Parathyroid adenoma (tissue), 2 donors: ENCODE results near the gene TEX11.
"Not testable (repeated sequence)": the region's sequence is repeated elsewhere in the genome, so short reads cannot be mapped to it uniquely, and the experiment has no call there.

Experiments used
- H2AFZ ChIP-seq: fragments of 300-600 bp; sonication (generic); one replicate; pipeline ENCODE4 v1.7.0; 2017; ENCODE audit warnings: antibody characterized with exemption, mild to moderate bottlenecking
- H3K27ac ChIP-seq: fragments of 300-600 bp; sonication (generic); one replicate; pipeline ENCODE4 v1.7.0; 2017
- H3K27me3 ChIP-seq: fragments of 300-600 bp; sonication (generic); one replicate; pipeline ENCODE4 v1.7.0; 2017; ENCODE audit warnings: low read length; ENCODE audit not compliant: control insufficient read depth, insufficient read depth
- H3K36me3 ChIP-seq: fragments of 300-600 bp; sonication (generic); one replicate; pipeline ENCODE4 v1.7.0; 2017; ENCODE audit warnings: low read length; ENCODE audit not compliant: control insufficient read depth, insufficient read depth
- H3K4me1 ChIP-seq: fragments of 300-600 bp; sonication (generic); one replicate; pipeline ENCODE4 v1.7.0; 2017; ENCODE audit warnings: control low read depth
- H3K4me2 ChIP-seq: fragments of 300-600 bp; sonication (generic); one replicate; pipeline ENCODE4 v1.7.0; 2017; ENCODE audit warnings: low read length
- H3K4me3 ChIP-seq: fragments of 300-600 bp; sonication (generic); one replicate; pipeline ENCODE4 v1.7.0; 2017; ENCODE audit warnings: low read depth, low read length
- H3K79me2 ChIP-seq: fragments of 300-600 bp; sonication (generic); one replicate; pipeline ENCODE4 v1.7.0; 2017; ENCODE audit warnings: control low read depth
- H3K9ac ChIP-seq: fragments of 300-600 bp; sonication (generic); one replicate; pipeline ENCODE4 v1.7.0; 2017; ENCODE audit warnings: mild to moderate bottlenecking
- H3K9me3 ChIP-seq: fragments of 300-600 bp; sonication (generic); one replicate; pipeline ENCODE4 v1.7.0; 2017; ENCODE audit warnings: low read length; ENCODE audit not compliant: control insufficient read depth
- CTCF ChIP-seq: fragments of 300-600 bp; sonication (generic); IDR thresholded peaks from one replicate; pipeline ENCODE4 v1.7.0; 2017; ENCODE audit warnings: antibody characterized with exemption, mild to moderate bottlenecking
- donor health status: primary hyperparathyroidism.

TEX11 gene

GRCh38 chrX:70825366-70825765 lies 83.1 kb downstream of the TEX11 start:
- Histone ChIP-seq H3K27ac (no peak overlapping the region), H3K4me2 (no peak overlapping the region), H3K36me3 (no peaks in the 10 kb centered on the region), H3K4me1 (no peaks in the 10 kb centered on the region), H3K4me3 (no peak overlapping the region), H2AFZ (no peak overlapping the region), H3K79me2 (no peaks in the 10 kb centered on the region), H3K27me3 (no peaks in the 10 kb centered on the region), H3K9me3 (no peaks in the 10 kb centered on the region), H3K9ac (no peak overlapping the region)
- no peak for TF ChIP-seq CTCF

- Histone ChIP-seq H3K4me3 (no peak overlapping the region), H3K9ac (no peak overlapping the region), H3K4me2 (no peak overlapping the region), H3K79me2 (no peaks in the 10 kb centered on the region), H3K9me3 (no peaks in the 10 kb centered on the region), H3K27me3 (no peaks in the 10 kb centered on the region), H2AFZ (no peak overlapping the region), H3K4me1 (no peaks in the 10 kb centered on the region), H3K36me3 (no peaks in the 10 kb centered on the region), H3K27ac (no peak overlapping the region)
- TF ChIP-seq CTCF = no peak
These were observed 99.3 kb downstream of the TEX11 start for GRCh38 chrX:70808942-70809940.

DNA sequence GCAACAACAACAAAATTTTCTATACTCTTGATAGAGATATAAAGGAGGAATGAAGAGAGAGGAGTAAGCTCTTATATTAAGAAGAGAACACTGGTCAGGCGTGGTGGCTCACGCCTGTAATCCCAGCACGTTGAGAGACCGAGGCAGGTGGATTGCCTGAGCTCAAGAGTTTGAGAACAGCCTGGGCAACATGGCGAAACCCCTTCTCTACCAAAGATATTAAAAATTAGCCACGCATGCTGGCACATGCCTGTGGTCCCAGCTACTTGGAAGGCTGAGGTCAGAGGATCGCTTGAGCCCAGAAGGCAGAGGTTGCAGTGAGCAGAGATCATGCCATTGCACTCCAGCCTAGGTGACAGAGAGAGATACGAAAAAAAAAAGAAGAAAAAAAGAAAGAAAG lies 102.4 kb downstream of the TEX11 start:
- Histone ChIP-seq H3K36me3 (no peaks in the 10 kb centered on the region), H3K27me3 (no peaks in the 10 kb centered on the region), H3K9ac (no peak overlapping the region), H3K9me3 (no peaks in the 10 kb centered on the region), H3K79me2 (no peaks in the 10 kb centered on the region), H3K4me1 (no peaks in the 10 kb centered on the region), H3K4me3 (no peak overlapping the region), H2AFZ (no peak overlapping the region), H3K4me2 (no peak overlapping the region), H3K27ac (no peak overlapping the region)
- no peak for TF ChIP-seq CTCF

DNA sequence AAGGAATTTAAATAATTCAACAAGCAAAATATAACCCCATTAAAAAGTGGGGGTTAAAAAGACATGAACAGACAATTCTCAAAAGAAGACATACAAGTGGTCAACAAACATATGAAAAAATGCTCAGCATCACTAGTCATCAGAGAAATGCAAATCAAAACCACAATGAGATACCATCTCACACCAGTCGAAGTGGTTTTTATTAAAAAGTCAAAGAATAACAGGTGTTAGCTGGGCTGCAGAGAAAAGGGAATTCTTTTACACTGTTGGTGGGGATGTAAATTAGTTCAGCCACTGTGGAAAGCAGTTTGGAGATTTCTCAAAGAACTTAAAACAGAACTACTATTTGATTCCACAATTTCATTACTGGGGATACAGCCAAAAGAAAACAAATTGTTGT lies 111.8 kb downstream of the TEX11 start:
- not testable (repeated sequence) for H3K4me1 ChIP-seq, H3K27ac ChIP-seq, H2AFZ ChIP-seq, H3K36me3 ChIP-seq, H3K9ac ChIP-seq, H3K27me3 ChIP-seq, H3K4me3 ChIP-seq, H3K4me2 ChIP-seq, H3K79me2 ChIP-seq, H3K9me3 ChIP-seq

GRCh38 chrX:70774223-70774622 lies 134.3 kb downstream of the TEX11 start:
- H3K79me2 ChIP-seq = no peaks in the 10 kb centered on the region
- no peak for TF ChIP-seq CTCF
- H3K4me3 ChIP-seq = no peak overlapping the region
- H3K27ac ChIP-seq = no peak overlapping the region
- no peaks in the 10 kb centered on the region for H3K9me3 ChIP-seq
- no peak overlapping the region for H2AFZ ChIP-seq
- no peak overlapping the region for H3K9ac ChIP-seq
- no peaks in the 10 kb centered on the region for H3K27me3 ChIP-seq
- no peak overlapping the region for H3K4me2 ChIP-seq
- no peaks in the 10 kb centered on the region for H3K36me3 ChIP-seq
- no peaks in the 10 kb centered on the region for H3K4me1 ChIP-seq
